ENCODE data around the gene GPR39. TPM values are rescaled to one million over a fixed set of nuclear protein-coding genes. Genes with fewer than 3 reads are reported as not detected.

Gene GPR39
- total RNA-seq, 1 donor from 2014 or later: 7.4 TPM

GRCh38 chr2:132665401-132666140 is 249.0 kb downstream of the GPR39 start:
- ATAC-seq (no peak), DNase-seq (ENCODE audit: low spot score) (no peak)

- DNase-seq (ENCODE audit: low spot score) (no peak), ATAC-seq (no peak)
These were observed 251.1 kb downstream of the GPR39 start for GRCh38 chr2:132667706-132668105.

- ATAC-seq: no peak
- no peak for DNase-seq (ENCODE audit: low spot score)
These were observed 251.7 kb downstream of the GPR39 start for GRCh38 chr2:132668189-132668823.

GRCh38 chr2:132668987-132669907 is 252.6 kb downstream of the GPR39 start:
- no peak for DNase-seq (ENCODE audit: low spot score)
- peak; percentile 51 for ATAC-seq

GRCh38 chr2:132669908-132670495 is 253.4 kb downstream of the GPR39 start, which contains the start of gene LYPD1:
Gene LYPD1 (minus strand): TSS chr2:132670205. CDS start chr2:132669932, 273 bp downstream.
- DNase-seq (ENCODE audit: low spot score) (no peak), ATAC-seq (peak; percentile 75)

- DNase-seq (ENCODE audit: low spot score): peak; percentile 49
These were observed 254.0 kb downstream of the GPR39 start for GRCh38 chr2:132670496-132671150.

GRCh38 chr2:132671151-132671835 is 254.7 kb downstream of the GPR39 start:
- DNase-seq (ENCODE audit: low spot score): no peak

More at GRCh38 chr2:132670496-132671150, 254.0 kb downstream of the GPR39 start:
- ATAC-seq: peak; percentile 80

GRCh38 chr2:132676999-132677398 is 260.4 kb downstream of the GPR39 start:
- DNase-seq (ENCODE audit: low spot score): no peak
- no peak for ATAC-seq

More at GRCh38 chr2:132671151-132671835, 254.7 kb downstream of the GPR39 start:
- no peak for ATAC-seq

- ATAC-seq (no peak), DNase-seq (ENCODE audit: low spot score) (no peak)
These were observed 261.1 kb downstream of the GPR39 start for GRCh38 chr2:132677661-132678060.

GRCh38 chr2:132678483-132678882 is 261.9 kb downstream of the GPR39 start:
- ATAC-seq: no peak
- no peak for DNase-seq (ENCODE audit: low spot score)

GRCh38 chr2:132680544-132680943 is 263.9 kb downstream of the GPR39 start:
- no peak for ATAC-seq
- DNase-seq (ENCODE audit: low spot score): no peak

- DNase-seq (ENCODE audit: low spot score): no peak
- no peak for ATAC-seq
These were observed 265.2 kb downstream of the GPR39 start for GRCh38 chr2:132681766-132682165.

GRCh38 chr2:132690664-132691303 is 274.2 kb downstream of the GPR39 start:
- no peak for ATAC-seq
- DNase-seq (ENCODE audit: low spot score): no peak

- no peak for ATAC-seq
- DNase-seq (ENCODE audit: low spot score): no peak
These were observed 275.0 kb downstream of the GPR39 start for GRCh38 chr2:132691556-132691955.

GRCh38 chr2:132692816-132693215 is 276.2 kb downstream of the GPR39 start:
- no peak for DNase-seq (ENCODE audit: low spot score)

More at GRCh38 chr2:132692816-132693215, 276.2 kb downstream of the GPR39 start:
- no peak for ATAC-seq
